HG03066 (cell line): Measurements from ENCODE around the gene MIAT.
A peak's percentile ranks its signal among the peaks of the same experiment; 100 is the strongest.
"Not testable (repeated sequence)": the region's sequence is repeated elsewhere in the genome, so short reads cannot be mapped to it uniquely, and the experiment has no call there.

Experiments
- ATAC-seq: cut with Tn5 transposase; IDR thresholded peaks from one replicate; pipeline ENCODE4 v1.9.1; 2021; ENCODE audit warnings: low read depth; ENCODE audit not compliant: unreplicated experiment

Gene MIAT

DNA sequence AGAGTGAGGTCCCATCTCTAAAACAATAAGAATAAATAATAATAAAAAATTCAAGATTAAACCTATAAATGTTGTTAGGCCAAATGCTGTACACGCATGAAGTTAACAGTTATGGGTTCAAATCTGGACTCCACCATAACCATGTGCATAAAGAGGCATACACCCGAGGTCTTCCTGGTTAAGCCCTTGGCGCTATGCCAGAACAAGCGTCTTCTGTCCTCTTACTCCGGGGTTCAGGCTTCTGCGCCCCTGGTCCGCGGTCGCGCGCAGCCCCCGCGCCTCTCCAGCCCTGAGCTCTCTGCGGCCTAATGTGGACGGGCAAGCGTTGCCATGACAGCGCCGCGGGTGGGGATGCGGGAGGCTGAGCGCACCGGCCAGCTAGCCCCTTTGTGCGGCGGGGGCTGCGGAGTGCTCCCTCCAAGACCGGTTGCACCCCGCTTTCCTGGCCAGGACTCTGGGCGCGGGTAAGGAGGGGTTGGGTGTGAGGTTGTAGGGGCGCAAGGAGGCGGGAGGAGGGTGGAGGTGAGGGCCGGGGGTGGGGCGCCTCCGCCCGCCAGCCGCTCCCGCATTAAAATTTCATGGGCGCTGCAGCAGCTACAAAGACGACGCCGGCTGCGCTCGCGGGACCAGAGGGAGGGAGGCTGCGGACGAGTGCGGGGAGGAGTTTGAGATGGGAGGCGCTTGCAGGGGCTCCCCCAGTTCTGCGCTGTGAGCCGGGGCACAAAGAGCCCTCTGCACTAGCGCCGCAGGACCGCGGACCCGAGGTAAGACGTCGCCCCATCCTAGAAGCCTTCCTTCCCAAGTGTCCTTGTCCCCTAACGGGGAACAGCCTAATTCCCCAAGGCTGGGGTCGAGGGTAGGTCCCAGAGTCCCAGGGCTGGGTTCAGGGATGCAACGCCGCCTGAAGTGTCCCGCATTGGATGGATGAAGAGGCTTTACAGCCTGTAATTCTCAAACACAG is at the start of gene MIAT:
Gene MIAT (plus strand): TSS at position 698 of the 961 bp plus-strand sequence.
- ATAC-seq: peak; percentile 63

DNA sequence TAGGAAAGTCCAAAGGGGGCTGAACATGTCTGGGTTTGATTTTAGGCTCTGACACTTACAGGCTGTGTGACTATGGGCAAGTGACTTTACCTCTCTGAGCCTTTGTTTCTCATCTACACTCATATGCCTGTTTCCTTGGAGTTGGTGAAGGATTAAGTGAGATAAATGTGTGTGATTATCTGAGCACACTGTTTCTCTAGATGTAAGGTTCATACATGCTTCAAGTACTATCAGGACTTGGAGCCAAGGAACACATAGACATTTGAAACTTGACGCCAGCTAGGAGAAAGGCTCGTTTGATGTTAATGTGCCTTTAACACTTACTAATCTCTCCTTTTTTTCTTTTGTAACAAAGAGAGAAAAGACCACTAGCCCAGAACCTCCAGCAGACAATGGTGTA is 49.3 kb upstream of the MIAT start:
- no peak for ATAC-seq

DNA sequence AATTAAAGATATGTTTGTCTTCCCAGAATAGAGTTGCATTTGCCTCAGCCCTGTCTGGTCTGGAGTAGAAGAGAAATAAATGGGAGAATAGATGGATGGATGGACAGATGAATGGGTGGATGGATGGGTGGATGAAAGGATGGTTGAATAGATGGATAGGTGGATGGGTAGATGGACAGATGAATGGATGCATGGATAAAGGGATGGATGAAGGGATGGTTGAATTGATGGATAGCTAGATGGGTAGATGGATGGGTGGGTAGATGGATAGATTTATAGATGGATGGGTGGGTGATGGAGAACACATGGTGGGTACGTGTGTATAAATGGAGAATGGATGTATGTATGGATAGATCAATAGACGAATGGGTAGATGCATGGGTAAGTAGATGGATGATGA is 48.1 kb upstream of the MIAT start:
- ATAC-seq: no peak

DNA sequence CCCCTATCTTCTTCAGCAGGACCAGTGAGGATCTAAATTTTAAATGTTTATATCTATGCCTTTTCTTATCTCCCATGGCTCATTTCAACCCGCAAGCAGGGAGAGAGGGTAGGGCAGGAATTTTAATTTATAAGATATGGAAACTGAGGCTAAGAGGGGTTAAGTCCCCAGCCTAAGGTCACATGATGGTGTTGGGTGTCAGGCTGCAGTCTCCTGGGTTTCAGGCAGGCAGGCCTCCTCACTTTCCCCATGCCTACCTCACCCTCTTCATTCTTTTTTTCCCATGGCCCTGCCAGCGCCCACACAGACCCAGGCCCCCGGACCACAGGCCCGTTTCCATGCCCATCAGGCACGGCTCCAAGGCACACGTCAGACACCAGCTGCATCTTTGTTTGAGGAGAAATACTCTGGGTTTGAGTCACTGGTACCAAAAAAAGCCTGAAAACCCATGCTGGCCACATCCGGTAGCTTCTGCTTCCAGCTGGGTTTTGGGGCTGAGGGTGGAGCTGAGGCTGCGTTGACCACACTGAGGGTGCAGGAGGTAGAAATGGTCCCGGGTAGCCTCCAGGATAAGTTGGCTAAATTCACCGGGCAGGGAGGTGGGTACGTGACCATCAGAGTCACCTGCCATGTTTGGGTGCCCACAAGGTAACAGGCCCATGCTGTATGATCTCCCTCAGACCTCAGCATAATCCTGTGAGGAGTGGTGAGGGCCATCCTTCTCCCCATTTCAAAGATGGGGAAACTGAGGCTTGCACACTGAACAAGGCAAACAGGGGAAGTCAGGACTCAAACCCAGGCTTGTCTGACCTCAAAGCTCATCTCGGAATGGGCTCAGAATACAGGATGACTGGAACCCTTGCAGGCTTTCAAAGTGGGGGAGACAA is 47.1 kb upstream of the MIAT start:
- ATAC-seq: peak; percentile 79

DNA sequence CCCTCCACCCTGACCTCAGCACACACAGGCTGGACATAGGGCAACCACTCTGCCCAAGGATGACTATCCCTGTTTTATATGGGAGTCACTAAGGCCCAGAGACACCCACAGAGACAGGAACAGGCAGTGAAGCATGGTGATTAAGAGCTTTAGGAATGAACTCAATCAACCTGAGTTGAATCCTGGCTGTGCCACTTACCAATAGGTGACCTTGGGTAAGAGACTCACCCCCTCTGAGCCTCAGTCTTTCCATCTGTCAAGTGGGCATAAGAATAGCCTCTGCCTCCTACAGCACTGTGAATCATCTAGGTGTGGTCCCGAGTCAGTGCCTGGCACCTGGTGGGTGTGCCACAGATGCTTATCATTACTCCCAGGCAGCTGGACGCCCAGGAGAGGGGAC is 46.4 kb upstream of the MIAT start:
- no peak for ATAC-seq

DNA sequence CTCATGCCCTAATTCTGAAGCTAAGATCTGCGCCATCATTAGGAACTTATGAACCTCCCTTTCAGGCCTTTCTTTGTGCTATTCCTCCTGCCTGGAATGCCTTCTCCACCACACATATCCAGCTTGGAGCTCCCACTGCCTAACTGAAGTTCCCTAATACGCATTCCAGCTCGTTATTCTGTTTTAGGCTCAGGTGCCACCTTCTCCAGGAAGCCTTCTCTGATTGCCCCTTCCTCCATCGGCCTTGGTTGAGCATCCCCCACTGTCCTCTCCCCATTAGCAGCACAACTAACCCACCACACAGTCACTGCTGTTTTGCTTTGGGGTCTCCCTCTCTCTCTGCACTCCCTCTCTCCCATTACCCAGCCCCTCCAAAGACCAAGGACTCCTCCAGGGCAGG is 44.7 kb upstream of the MIAT start:
- ATAC-seq: no peak

DNA sequence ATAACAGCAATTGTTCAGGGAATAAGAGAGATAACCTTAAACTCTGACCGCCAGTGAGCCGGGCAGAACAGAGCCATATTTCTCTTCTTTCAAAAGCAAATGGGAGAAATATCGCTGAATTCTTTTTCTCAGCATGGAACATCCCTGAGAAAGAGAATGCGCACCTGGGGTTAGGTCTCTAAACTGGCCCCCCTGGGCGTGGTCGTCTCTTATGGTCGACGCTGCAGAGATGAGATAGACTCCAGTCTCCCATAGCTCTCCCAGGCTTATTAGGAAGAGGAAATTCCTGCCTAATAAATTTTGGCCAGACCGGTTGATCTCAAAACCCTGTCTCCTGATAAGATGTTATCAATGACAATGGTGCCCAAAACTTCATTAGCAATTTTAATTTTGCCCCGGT is 43.6 kb upstream of the MIAT start:
- not testable (repeated sequence) for ATAC-seq

DNA sequence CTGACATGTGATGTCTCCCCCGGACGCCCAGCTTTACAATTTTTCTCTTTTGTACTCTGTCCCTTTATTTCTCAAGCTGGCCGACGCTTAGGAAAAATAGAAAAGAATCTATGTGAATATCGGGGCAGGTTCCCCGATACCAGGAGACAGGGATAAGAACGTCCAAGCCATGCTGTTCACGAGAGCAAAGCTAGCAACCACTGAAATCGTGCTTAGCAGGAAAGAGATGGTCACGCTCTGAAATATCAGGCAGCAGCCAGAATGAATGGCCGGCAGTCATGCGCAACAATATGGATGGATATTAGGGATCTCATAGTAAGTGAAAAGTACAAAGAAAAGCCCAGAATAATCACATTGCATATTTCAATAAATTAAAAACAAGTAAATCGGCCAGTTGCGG is 43.1 kb upstream of the MIAT start:
- no peak for ATAC-seq

DNA sequence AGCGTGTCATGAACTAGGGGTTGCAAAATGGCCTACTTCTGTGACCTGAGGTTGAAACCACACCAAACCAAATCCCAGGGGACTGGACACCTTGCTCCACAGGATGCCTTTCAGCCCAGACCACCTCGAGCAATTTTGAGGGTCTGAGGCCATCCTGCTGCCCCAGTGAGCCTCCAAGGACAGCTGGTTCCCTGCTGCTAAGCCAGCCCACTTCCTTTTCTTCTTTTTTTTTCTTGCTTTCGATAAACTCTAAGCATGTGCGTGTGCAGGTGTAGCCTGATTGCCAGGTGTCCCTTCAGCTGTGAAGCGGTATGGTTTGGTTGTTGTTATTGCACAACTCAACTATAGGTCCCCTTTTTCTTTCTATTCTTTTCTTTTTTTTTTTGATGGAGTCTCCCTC is 42.2 kb upstream of the MIAT start:
- peak; percentile 58 for ATAC-seq

DNA sequence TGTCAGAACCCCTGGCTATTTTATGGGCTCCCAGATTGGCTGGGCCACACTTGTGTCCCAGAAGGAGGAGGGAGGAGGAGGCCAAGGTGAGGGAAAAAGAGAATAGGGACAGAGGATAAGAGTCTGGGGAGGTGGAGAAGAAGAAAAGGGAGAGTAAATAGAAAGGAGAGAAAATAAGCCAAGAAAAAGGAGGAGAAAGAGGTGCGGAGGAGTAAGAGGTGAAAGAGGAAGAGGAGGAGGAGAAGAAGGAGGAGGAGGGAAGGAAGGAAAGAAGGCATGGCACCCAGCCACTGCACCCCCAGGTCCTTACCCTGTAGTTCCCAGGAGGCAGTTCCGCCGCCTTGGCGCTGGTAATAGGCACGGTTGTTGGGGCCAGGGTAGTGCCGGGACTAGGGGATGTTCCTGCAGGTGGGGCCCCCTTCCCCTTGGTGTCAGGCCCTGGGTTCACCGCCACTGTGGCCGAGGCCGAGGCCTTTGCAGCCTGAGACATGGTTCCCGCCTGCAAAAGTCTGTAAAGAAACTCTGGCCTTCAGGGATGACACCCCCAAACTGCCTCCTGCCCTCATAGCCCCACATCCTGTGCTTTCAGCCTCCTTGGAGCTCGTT is 41.5 kb upstream of the MIAT start:
- ATAC-seq: no peak

DNA sequence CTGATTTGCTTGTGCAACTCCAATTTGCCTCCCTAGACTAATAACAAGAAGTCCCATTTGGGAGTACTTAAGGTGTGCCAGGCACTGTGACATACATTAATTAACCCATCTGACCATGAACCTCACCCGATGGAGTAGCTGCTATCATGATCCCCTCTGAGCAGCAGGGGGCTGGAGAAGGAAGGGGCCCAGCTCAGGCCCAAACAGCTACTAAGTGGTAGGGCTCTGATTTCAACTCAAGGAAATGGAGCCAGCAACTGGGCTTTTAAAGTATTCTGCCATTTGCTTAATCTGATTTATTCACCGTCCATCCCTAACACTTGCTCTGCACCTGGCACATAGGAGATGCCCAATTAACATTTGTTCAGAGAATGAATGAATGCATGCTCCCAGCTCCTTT is 40.7 kb upstream of the MIAT start:
- ATAC-seq: no peak

DNA sequence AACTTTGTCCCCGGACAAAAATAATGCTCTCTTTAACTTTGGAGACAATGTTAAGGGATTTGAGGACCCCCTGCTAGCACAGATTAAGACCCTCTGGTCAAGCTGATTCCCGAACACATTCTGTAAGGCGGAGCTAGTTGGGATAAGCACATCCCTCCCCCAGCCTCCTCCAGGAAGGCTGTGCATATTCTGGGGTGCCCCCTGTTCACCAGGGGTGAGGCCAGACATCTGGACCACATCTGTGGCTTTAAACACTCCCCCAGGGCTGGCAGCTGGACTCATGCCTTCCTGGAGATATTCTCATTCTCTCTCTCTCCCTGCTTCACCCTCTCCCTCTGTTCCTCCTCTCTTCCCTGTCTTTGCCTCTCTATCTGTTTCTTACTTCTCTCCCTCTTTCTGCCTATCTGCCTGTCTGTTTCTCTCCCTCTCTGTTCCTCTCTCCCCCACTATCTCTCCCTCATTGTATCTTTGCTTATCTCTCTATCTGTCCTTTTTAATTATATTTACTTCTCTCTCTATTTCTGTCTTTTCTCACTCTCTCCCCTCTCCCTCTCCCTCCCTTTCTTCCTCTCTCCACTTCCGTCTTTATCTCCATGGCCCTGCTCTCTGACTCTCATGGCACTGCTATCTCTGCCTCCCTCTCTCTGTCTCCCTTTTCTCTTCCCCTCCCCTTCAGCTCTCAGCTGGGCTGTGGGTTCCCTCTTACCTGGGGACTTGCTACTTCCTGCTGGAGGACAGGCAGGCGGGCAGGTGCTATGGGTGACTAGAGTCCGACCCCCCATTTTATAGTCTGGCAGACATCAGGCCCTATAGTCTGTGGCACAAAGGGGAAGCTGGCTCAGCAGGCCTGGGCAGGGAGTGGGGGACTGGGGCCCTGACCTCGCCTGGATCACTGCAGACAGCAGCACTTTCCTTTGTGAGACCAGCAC is 39.9 kb upstream of the MIAT start, which contains the start of gene CRYBB1:
Gene CRYBB1 (minus strand): TSS at position 757 of the 929 bp plus-strand sequence. CDS start 1,708 bp downstream, outside the sequence.
- no peak for ATAC-seq

DNA sequence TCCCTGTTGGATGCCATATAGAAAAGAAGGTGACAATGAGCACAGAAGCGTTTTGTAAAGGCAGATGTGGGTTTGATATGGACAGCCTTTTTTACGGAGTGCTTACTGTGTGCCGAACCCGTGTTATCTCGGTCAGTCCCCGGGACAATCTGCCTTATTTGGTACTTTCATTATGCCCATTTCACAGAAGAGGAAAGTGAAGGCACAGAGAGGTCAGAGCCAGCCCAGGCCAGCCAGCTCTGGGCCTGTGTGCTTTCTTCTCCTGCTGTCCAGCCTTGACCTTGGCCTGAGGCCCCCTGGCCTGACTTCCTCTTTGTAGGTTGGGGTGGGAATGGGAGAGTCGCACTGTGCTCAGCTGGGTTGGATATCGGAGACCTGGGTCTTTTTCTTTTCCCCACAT is 38.9 kb upstream of the MIAT start:
- no peak for ATAC-seq

DNA sequence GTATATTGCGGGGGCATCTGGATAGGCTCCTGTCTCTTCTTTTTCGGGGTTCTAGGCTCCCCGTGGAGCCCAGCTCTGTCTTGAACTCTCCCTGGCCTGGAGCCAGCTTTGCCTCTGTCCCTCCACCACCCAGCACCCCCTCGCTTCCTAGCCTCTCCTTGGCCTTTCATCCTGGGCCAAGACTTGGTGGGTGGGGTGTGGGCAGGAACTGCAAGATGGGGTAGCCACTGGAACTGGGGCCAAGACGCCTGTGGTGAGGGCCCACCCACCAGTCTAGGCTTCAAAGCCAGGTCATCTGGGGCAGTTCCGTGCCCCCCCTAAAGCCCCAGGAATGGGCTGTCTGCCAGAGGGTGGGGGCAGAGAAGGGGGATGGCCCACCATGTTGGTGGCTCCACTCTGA is 37.9 kb upstream of the MIAT start:
- no peak for ATAC-seq

DNA sequence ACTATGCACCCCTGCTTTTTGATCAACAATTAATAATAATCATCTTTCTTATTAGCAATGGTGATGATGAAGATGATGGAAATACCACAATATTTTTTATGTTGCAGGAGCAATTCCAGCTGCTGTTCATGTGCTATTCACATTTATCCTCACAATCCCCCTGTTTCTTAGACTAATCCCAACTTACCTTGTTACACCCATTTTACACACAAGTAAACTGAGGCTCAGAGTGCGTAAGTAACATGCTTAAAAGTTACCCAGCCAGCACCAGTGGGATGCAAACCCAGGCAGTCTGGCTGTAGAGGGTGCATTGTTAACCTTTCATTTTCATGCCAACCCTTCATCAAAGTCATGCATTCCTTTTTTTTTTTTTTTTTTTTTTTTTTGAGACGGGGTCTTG is 37.2 kb upstream of the MIAT start:
- no peak for ATAC-seq

DNA sequence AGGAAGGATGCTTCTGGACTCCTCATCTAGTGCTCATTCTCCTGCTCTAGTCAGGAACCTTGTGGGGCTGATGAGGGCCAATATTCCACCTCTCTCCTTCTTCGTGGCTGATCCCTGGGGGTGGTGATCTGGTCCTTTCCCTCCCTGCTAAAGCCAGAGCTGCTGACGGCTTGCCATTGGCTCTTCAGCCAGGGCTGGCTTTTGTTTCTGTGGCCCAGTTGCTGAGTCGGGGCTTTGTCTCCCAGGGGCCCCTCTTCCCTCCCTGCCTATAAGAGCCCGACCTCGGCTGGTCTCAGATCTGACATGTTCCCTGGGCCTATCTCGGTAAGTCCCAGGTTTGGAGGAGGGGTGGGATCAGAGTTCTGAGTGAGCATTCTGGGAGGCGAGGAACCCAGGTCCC is 35.7 kb upstream of the MIAT start, which contains the start of gene CRYBA4:
Gene CRYBA4 (plus strand): TSS at position 301 of the 400 bp plus-strand sequence. CDS start 634 bp downstream, outside the sequence.
- ATAC-seq: no peak

DNA sequence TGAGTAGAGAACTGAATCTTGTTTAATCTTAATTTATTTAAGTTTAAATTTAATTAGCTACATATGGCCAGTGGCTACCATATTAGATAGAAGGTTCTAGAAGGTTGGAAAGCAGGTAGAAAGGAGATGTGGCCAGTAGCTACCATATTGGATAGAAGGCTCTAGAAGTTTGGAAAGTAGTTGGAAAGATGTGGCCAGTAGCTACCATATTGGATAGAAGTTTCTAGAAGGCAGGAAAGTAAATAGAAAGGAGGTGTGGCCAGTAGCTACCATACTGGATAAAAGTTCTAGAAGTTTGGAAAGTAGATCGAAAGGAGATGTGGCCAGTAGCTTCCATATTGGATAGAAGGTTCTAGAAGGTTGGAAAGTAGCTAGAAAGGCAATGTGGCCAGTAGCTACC is 33.4 kb upstream of the MIAT start:
- ATAC-seq: no peak

DNA sequence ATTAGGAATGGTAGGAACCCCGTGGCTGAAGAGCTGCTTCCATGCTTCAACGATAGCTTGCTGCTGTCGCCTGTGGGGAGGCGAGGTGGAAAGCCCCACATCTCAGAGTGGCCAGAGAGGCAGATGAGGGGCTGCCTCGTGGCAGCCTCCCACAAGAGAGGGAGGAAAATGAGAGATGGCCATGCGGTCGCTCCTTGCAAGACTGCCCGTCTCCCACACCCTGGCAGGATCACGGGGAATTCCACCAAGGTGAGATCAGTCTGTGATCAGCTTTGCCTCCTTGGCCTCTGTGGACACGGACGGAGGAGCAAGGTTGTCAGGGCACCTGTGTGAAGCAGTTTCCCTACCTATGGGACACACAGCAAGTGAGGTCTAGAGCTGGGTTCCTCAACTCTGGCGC is 32.6 kb upstream of the MIAT start:
- ATAC-seq: no peak

DNA sequence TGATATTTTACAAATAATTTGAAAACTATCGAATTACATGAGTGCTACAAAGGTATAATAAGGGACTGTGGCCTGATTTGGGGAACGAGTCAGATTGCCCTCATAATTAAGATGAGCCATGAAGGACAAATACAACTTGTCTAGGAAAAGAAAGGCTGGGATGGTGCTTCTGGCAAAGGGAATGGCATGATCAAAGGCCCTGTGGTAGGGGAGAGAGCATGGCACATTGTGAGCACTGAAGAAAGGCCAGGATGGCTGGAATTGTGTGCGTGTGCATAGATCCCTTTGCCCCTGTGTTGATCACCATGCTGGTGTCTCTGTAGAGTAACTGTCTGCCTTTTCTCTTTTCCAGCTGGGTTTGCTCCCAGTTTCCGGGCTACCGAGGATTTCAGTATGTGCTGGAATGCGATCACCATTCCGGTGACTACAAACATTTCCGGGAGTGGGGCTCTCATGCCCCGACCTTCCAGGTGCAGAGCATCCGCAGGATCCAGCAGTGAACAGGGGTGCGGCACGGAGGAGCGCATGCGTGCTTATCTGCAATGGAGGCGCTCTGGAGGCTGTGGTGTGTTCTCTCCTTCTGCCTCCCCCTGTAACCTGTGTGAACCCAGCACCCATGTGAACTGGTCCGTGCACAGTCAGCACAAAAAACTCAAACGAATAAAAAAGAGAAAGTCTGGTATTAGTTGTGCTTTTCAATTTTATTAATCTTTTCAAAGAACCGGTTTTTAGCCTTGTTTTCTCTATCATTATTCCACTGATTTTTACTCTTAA is 27.2 kb upstream of the MIAT start:
- ATAC-seq: no peak
